GM10248 (cell line): ENCODE data around the gene MYH14.
"Not testable (repeated sequence)": the region's sequence is repeated elsewhere in the genome, so short reads cannot be mapped to it uniquely, and the experiment has no call there.

ENCODE experiments used
- CTCF ChIA-PET: fragments of 300-600 bp; sonication (Branson Sonifier 250); formaldehyde crosslinking; extraction: SDS; loops from one replicate; lab custom pipeline; 2021; ENCODE audit warnings: antibody characterized with exemption; lab: Yijun Ruan, JAX
- POLR2A ChIA-PET: fragments of 350-650 bp; sonication (Branson Sonifier 250); formaldehyde crosslinking; extraction: SDS; loops from one replicate; lab custom pipeline; 2020; ENCODE audit warnings: antibody characterized with exemption; lab: Yijun Ruan, JAX
- DNase-seq: peaks from one replicate; pipeline ENCODE4 v3.0.0; 2012; ENCODE audit errors: extremely low spot score
- TF ChIP-seq, protein P1 (sequence below): IDR thresholded peaks from 2 replicates; pipeline ENCODE4 v1.5.1; 2012; ENCODE audit warnings: mild to moderate bottlenecking, low read depth; ENCODE audit errors: extremely low read depth, missing control alignments, control extremely low read depth

MYH14 gene

DNA sequence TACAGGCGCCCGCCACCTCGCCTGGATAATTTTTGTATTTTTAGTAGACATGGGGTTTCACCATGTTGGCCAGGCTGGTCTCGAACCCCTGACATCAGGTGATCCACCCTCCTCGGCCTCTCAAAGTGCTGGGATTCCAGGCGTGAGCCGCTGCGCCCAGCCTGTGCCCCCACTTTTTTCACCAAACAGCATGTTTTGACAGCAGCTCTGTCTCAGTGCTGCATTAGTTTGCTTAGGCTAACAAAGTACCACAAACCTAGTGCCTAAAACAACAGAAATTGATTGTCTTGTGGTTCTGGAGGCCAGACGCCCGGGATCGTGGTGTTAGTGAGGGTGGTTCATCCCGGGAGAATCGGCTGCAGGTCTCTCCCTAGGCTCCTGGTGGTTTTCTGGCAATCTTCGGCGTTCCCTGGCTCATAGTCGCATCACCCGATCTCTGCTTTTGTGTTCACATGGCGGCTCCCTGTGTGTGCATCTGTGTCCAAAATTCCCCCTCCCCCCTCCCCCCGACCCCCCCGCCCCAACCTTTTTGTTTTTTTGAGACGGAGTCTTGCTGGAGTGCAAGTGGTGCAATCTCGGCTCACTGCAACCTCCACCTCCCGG is 30.0 kb downstream of the MYH14 start:
- TF ChIP-seq, protein P1, sequence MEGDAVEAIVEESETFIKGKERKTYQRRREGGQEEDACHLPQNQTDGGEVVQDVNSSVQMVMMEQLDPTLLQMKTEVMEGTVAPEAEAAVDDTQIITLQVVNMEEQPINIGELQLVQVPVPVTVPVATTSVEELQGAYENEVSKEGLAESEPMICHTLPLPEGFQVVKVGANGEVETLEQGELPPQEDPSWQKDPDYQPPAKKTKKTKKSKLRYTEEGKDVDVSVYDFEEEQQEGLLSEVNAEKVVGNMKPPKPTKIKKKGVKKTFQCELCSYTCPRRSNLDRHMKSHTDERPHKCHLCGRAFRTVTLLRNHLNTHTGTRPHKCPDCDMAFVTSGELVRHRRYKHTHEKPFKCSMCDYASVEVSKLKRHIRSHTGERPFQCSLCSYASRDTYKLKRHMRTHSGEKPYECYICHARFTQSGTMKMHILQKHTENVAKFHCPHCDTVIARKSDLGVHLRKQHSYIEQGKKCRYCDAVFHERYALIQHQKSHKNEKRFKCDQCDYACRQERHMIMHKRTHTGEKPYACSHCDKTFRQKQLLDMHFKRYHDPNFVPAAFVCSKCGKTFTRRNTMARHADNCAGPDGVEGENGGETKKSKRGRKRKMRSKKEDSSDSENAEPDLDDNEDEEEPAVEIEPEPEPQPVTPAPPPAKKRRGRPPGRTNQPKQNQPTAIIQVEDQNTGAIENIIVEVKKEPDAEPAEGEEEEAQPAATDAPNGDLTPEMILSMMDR: no peak
- POLR2A ChIA-PET: no interaction called here
- no peak for DNase-seq
- CTCF ChIA-PET: no interaction called here

DNA sequence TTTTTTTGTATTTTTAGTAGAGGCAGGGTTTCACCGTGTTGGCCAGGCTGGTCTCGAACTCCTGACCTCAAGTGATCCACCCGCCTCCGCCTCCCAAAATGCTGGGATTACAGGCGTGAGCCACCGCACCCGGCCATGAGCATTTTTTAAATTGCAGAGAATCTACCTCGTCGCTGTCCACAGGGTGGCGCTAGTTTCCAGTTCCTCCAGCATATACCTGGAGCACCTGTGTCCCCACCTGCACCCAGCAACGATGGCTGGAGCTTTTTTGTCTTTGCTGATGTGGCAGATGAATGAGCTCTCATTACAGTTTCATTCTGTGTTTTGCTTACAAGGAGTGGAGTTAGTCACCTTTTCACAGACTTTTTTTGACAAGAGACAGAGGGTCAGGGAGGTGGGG is 34.1 kb downstream of the MYH14 start:
- DNase-seq, POLR2A ChIA-PET: not testable (repeated sequence)
- TF ChIP-seq, protein P1: peak; percentile 3
- CTCF ChIA-PET: interaction anchor here (1.1 to 1.5 kb wide), 3 partner anchors 34 to 229 kb away, joined by 3 to 4 read pairs (median 3); partner anchors contain the start of gene KCNC3

DNA sequence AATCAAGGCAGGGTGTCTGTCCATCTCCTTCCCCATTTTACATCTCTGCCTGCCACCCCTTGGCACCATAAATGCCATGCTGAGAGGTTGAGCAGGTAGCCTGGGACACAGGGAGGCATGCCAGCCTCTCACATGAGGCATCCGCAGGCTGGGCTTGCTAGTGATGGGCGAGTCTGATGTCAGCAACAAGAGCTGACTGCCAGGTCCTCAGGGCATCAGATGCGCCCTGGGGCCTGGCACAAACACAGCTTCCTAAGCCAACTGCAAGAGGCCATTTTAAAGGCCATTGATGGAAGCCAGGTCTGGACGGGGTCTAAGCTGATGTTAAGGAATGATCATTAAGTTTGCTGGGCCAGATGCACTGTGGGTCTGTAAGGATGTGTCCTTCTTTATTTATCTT is 34.6 kb downstream of the MYH14 start:
- CTCF ChIA-PET: interaction anchor here (0.7 to 1.5 kb wide), 3 partner anchors 90 to 228 kb away, joined by 3 to 4 read pairs (median 3); partner anchors contain the start of gene KCNC3
- TF ChIP-seq, protein P1: no peak
- DNase-seq: no peak
- POLR2A ChIA-PET: no interaction called here

DNA sequence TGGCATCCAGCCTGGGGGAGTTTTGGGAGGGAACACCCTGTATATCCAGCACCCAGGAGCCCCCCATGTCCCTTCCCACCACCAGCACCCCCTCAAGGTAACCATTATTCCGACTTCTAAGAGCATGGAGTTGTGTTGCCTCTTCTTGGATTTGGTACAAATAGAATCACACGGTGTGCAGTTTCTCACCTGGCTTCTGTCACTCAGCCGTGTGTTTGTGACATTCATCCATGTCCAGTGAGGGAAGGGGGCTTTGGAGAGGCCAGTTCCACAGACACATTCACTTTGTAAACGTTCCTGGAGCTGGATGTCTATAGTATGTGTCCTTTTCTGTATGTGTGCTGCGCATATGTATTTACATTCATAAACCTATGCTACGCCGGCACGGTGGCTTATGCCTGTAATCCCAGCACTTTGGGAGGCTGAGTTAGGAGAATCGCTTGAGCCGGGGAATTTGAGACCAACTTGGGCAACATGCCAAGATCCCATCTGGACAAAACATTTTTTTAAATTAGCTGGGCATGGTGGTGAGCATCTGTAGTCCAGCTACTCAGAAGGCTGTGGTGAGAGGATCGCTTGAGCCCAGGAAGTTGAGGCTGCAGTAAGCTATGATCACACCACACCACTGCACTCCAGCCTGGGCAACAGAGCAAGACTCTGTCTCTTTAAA is 36.6 kb downstream of the MYH14 start:
- DNase-seq: no peak
- TF ChIP-seq, protein P1: no peak
- ChIA-PET POLR2A (no interaction called here), CTCF (no interaction called here)

DNA sequence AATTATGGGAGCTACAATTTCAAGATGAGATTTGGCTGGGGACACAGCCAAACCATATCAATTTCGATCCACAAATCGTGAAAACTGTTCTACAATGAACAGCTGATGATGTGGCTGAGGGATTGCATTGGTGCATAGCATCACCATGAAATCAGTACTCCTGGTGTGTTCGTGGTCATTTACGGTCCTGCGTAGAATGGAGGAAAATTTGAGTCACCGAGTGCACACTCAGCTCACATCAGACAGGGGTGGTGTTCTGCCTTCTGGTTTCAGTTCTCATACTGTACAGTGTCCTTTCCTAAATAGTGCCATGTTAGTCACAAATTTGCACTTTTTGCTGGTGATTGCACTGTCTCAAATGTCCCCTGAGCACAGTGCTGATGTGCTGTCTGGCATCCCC is 39.2 kb downstream of the MYH14 start:
- POLR2A ChIA-PET: no interaction called here
- CTCF ChIA-PET: no interaction called here
- peak; percentile 41 for DNase-seq
- TF ChIP-seq, protein P1: no peak

DNA sequence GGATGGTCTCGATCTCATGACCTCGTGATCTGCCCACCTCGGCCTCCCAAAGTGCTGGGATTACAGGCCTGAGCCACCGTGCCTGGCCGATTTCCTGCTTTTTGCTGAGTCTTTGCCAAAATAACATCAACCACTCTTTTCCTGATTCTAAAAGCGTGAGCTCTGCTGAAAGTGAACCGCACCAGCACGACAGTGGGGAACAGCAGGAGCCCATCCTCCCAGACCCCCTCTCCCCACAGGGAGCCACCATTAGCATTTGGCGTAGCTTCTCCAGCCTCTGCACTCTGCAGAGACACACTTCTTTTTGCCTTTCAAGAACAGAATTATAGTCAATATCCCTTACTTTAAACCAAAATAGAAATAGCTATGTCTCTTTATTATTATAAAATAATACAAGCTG is 41.3 kb downstream of the MYH14 start:
- TF ChIP-seq, protein P1: no peak
- no peak for DNase-seq
- ChIA-PET POLR2A (no interaction called here), CTCF (interaction anchor here (1.6 kb wide), 1 partner anchor 11 kb away, joined by 4 read pairs; no protein-coding TSS in a partner anchor)
